ENCODE results near the gene CLDN24.

DNA sequence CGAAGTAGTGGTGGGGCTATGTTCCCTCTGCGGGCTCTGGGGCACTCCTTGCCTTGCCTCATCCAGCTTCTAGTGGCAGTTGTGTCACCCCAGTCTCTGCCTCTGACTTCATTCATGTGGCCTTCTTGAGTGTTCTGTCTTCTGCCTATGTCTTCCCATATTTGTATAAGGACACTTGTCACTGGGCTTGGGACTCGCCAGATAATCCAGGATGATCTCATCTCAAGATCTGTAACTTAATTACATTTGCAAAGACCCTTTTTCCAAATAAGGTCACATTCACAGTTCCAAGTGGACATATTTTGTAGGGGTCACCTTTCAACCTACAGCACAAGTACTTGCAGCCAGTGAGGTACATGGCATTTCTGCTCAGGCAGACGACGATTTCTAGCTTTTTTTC, 30.3 kb upstream of the CLDN24 start:
- no peak for TF ChIP-seq EZH2 (IDR thresholded peaks at IDR 0.05; ENCODE audit: insufficient read depth, low read length)
- no peak for TF ChIP-seq CTCF (IDR thresholded peaks at IDR 0.05; ENCODE audit: insufficient read depth, low read depth, low read length)
